Measurements from ENCODE around the gene FKBP5. TPM values are rescaled to one million over a fixed set of nuclear protein-coding genes. Genes with fewer than 3 reads are reported as not detected.
A peak's percentile ranks its signal among the peaks of the same experiment; 100 is the strongest.
"Not testable (repeated sequence)": the region's sequence is repeated elsewhere in the genome, so short reads cannot be mapped to it uniquely, and the experiment has no call there.

Gene FKBP5
- total RNA-seq, 3 donors from 2014 or later (not counting 1 experiment from before 2014, with no cell fraction given): 15.5 to 30.2 (median 27.3) TPM

- Histone ChIP-seq H3K36me3 (ENCODE audit: control insufficient read depth, insufficient read depth, low read length) (peaks cover 15% of the 10 kb centered on the region), H3K27ac (ENCODE audit: low read length) (peak overlapping the region; percentile 30), H3K9me3 (ENCODE audit: control insufficient read depth, insufficient read depth, low read length) (no peaks in the 10 kb centered on the region), H3K4me1 (ENCODE audit: control insufficient read depth, insufficient read depth, low read length) (peaks cover 13% of the 10 kb centered on the region), H3K27me3 (ENCODE audit: control insufficient read depth, insufficient read depth, low read length) (no peaks in the 10 kb centered on the region), H3K4me3 (ENCODE audit: low read length) (no peak overlapping the region)
- Mint-ChIP-seq H3K27me3 (ENCODE audit: low read depth in 2 of 2) (no peaks in the 10 kb centered on the region), H3K9me3 (no peaks in the 10 kb centered on the region), H3K4me1 (peaks cover 26 to 34% of the 10 kb centered on the region in 2 donors), H3K4me3 (peak overlapping the region; percentile 54), H3K27ac (peak overlapping the region; percentile 56 to 93), H3K36me3 (no peaks in the 10 kb centered on the region)
- ATAC-seq (no peak), DNase-seq (peak in 1 of 2 donors; percentile 42)
- intact Hi-C loops (cut with micrococcal nuclease): no loop called here
- 94% methylated on average over 6 of the region's 8 CpGs for WGBS (ENCODE audit: insufficient coverage)
- TF ChIP-seq CTCF (IDR thresholded peaks at IDR 0.05): no peak
Measured at GRCh38 chr6:35599761-35600658, 88.7 kb downstream of the FKBP5 start.

GRCh38 chr6:35598621-35599020 is 90.1 kb downstream of the FKBP5 start:
- H3K27ac ChIP-seq (ENCODE audit: low read length); H3K27me3 ChIP-seq (ENCODE audit: control insufficient read depth, insufficient read depth, low read length); H3K4me3 Mint-ChIP-seq; H3K9me3 Mint-ChIP-seq; DNase-seq; ATAC-seq; H3K9me3 ChIP-seq (ENCODE audit: control insufficient read depth, insufficient read depth, low read length); H3K27ac Mint-ChIP-seq; H3K27me3 Mint-ChIP-seq (ENCODE audit: low read depth in 2 of 2); intact Hi-C loops (cut with micrococcal nuclease); H3K36me3 Mint-ChIP-seq; H3K4me3 ChIP-seq (ENCODE audit: low read length): not testable (repeated sequence)
- WGBS (ENCODE audit: insufficient coverage): 98% methylated on average over 7 of the region's 8 CpGs
- Histone ChIP-seq H3K36me3 (ENCODE audit: control insufficient read depth, insufficient read depth, low read length) (peaks cover 15% of the 10 kb centered on the region), H3K4me1 (ENCODE audit: control insufficient read depth, insufficient read depth, low read length) (peaks cover 13% of the 10 kb centered on the region)
- peaks cover 26 to 34% of the 10 kb centered on the region in 2 donors for H3K4me1 Mint-ChIP-seq

GRCh38 chr6:35596448-35597442 is 92.0 kb downstream of the FKBP5 start:
- no peaks in the 10 kb centered on the region for H3K36me3 Mint-ChIP-seq
- TF ChIP-seq CTCF (IDR thresholded peaks at IDR 0.05): no peak
- Histone ChIP-seq H3K4me3 (ENCODE audit: low read length) (no peak overlapping the region), H3K4me1 (ENCODE audit: control insufficient read depth, insufficient read depth, low read length) (peaks cover 10% of the 10 kb centered on the region), H3K36me3 (ENCODE audit: control insufficient read depth, insufficient read depth, low read length) (peaks cover 15% of the 10 kb centered on the region), H3K27ac (ENCODE audit: low read length) (no peak overlapping the region), H3K27me3 (ENCODE audit: control insufficient read depth, insufficient read depth, low read length) (no peaks in the 10 kb centered on the region), H3K9me3 (ENCODE audit: control insufficient read depth, insufficient read depth, low read length) (no peaks in the 10 kb centered on the region)
- H3K27me3 Mint-ChIP-seq (ENCODE audit: low read depth in 2 of 2): no peaks in the 10 kb centered on the region
- 89% methylated on average over 6 of the region's 8 CpGs for WGBS (ENCODE audit: insufficient coverage)
- no peak overlapping the region for H3K4me3 Mint-ChIP-seq
- no peaks in the 10 kb centered on the region for H3K9me3 Mint-ChIP-seq
- ATAC-seq (no peak), DNase-seq (no peak)
- H3K4me1 Mint-ChIP-seq: peaks cover 15 to 24% of the 10 kb centered on the region in 2 donors
- intact Hi-C loops (cut with micrococcal nuclease): no loop called here
- no peak overlapping the region for H3K27ac Mint-ChIP-seq
